A549 (cell line): ENCODE results near the gene PM20D2. TPM values are rescaled to one million over a fixed set of nuclear protein-coding genes. Genes with fewer than 3 reads are reported as not detected.

Source experiments
- ATAC-seq, 2 experiments: fragments of 200-7000 bp in 1 of 2; fragments of >200 bp in 1 of 2; cut with Nextera tagmentation in 1 of 2; cut with Tn5 transposase in 1 of 2; 3 replicates each; pipeline versions ENCODE4 v1.8.0 to v1.9.1; 2018 to 2020; ENCODE audit warnings: mild to moderate bottlenecking in 1 of 2, moderate library complexity in 1 of 2
- CTCF ChIA-PET: fragments of 300-600 bp; sonication (Branson Sonifier 250); formaldehyde crosslinking; extraction: SDS; loops from one replicate; lab custom pipeline; 2021; ENCODE audit warnings: antibody characterized with exemption, inconsistent platforms; lab: Yijun Ruan, JAX
- POLR2A ChIA-PET: fragments of 350-600 bp; formaldehyde crosslinking; extraction: SDS; loops from one replicate; lab custom pipeline; 2021; ENCODE audit warnings: antibody characterized with exemption, inconsistent platforms; lab: Yijun Ruan, JAX
- DNase-seq, 2 experiments: peaks; one replicate each; pipeline versions ENCODE4 v3.0.0 to v3.0.0-alpha.2; 2011 to 2016; ENCODE audit warnings: low read depth in 1 of 2, low spot score in 1 of 2
- FAIRE-seq: peaks from 2 replicates; lab custom pipeline; 2011; peaks lifted over from hg19 to GRCh38; lab: Jason Lieb, UNC
- H3K27ac ChIP-seq, 2 experiments: fragments of >200 bp; sonication (Bioruptor Twin); formaldehyde crosslinking; 3 replicates each; pipeline ENCODE4 v1.5.1; 2016 to 2017
- H3K4me1 ChIP-seq: fragments of >200 bp; sonication (Bioruptor Twin); formaldehyde crosslinking; 3 replicates; pipeline ENCODE4 v1.6.1; 2016
- H3K4me2 ChIP-seq: fragments of >200 bp; sonication (Bioruptor Twin); formaldehyde crosslinking; 3 replicates; pipeline ENCODE4 v1.6.1; 2016
- H3K4me3 ChIP-seq: fragments of >200 bp; sonication (Bioruptor Twin); formaldehyde crosslinking; 3 replicates; pipeline ENCODE4 v1.5.1; 2016
- H3K9me3 ChIP-seq: fragments of >200 bp; sonication (Bioruptor Twin); formaldehyde crosslinking; 3 replicates; pipeline ENCODE4 v1.6.1; 2016
- CBX8 ChIP-seq: fragments of 200-600 bp; sonication (generic); IDR thresholded peaks from 2 replicates; pipeline ENCODE4 v1.6.1; 2016
- CEBPB ChIP-seq, 2 experiments: fragments of >200 bp in 1 of 2; sonication (Bioruptor Twin) in 1 of 2; formaldehyde crosslinking in 1 of 2; IDR thresholded peaks; 2 replicates each; pipeline ENCODE4 v1.6.1; 2012 to 2016
- CTCF ChIP-seq: fragments of >200 bp; sonication (Bioruptor Twin); formaldehyde crosslinking; IDR thresholded peaks from 3 replicates; pipeline ENCODE4 v1.5.1; 2016
- EHF ChIP-seq: fragments of 250-450 bp; sonication (Bioruptor Pico); IDR thresholded peaks from 2 replicates; pipeline ENCODE4 v1.5.0; 2020; ENCODE audit warnings: mild to moderate bottlenecking
- EHMT2 ChIP-seq: fragments of 200-600 bp; sonication (generic); IDR thresholded peaks from 2 replicates; pipeline ENCODE4 v1.6.1; 2016; ENCODE audit warnings: antibody characterized with exemption, low read depth, mild to moderate bottlenecking, moderate library complexity
- FOSL2 ChIP-seq, 2 experiments: fragments of 450-650 bp in 1 of 2; fragments of >200 bp in 1 of 2; sonication (Bioruptor Twin) in 1 of 2; formaldehyde crosslinking; IDR thresholded peaks; 2 replicates each; pipeline versions ENCODE4 v1.5.0 to v1.6.1; 2016 to 2020; ENCODE audit warnings: mild to moderate bottlenecking in 1 of 2, moderate library complexity in 1 of 2
- HES2 ChIP-seq: fragments of >200 bp; sonication (Bioruptor Twin); formaldehyde crosslinking; IDR thresholded peaks from 2 replicates; pipeline ENCODE4 v1.6.1; 2016
- MAFK ChIP-seq: fragments of 450-650 bp; IDR thresholded peaks from 2 replicates; pipeline ENCODE4 v1.6.1; 2014; ENCODE audit not compliant: partially characterized antibody
- MAZ ChIP-seq: fragments of 150-350 bp; IDR thresholded peaks from 2 replicates; pipeline ENCODE4 v1.6.1; 2014; ENCODE audit warnings: antibody characterized with exemption, low read depth, low read length, borderline replicate concordance
- MYC ChIP-seq: IDR thresholded peaks from 2 replicates; pipeline ENCODE4 v1.6.1; 2012; ENCODE audit warnings: mild to moderate bottlenecking, inconsistent platforms, low read length, improper control_type of control experiment, borderline replicate concordance
- NFE2L2 ChIP-seq: fragments of 150-350 bp; conservative IDR thresholded peaks from 2 replicates; pipeline ENCODE4 v1.6.1; 2014; ENCODE audit warnings: low read length
- NR3C1 ChIP-seq: fragments of >200 bp; sonication (Bioruptor Twin); formaldehyde crosslinking; IDR thresholded peaks from 3 replicates; pipeline ENCODE4 v1.6.1; 2017
- POLR2A ChIP-seq: IDR thresholded peaks from 2 replicates; pipeline ENCODE4 v1.6.1; 2012; ENCODE audit warnings: mild to moderate bottlenecking, low read length
- POLR2AphosphoS2 ChIP-seq: conservative IDR thresholded peaks from 2 replicates; pipeline ENCODE4 v1.6.1; 2012; ENCODE audit warnings: low read length, improper control_type of control experiment, inconsistent platforms
- TFCP2L1 ChIP-seq: fragments of 250-450 bp; sonication (Bioruptor Pico); IDR thresholded peaks from 2 replicates; pipeline ENCODE4 v1.5.0; 2021; ENCODE audit warnings: mild to moderate bottlenecking
- TP53 ChIP-seq: fragments of 250-450 bp; sonication (Bioruptor Pico); IDR thresholded peaks from 2 replicates; pipeline ENCODE4 v1.5.0; 2021; ENCODE audit warnings: mild to moderate bottlenecking, moderate library complexity
- ZC3H11A ChIP-seq: fragments of 450-650 bp; IDR thresholded peaks from 2 replicates; pipeline ENCODE4 v1.6.1; 2014; ENCODE audit warnings: antibody characterized with exemption, mild to moderate bottlenecking
- ZFP36 ChIP-seq: fragments of 450-650 bp; IDR thresholded peaks from 2 replicates; pipeline ENCODE4 v1.6.1; 2014; ENCODE audit warnings: borderline replicate concordance; ENCODE audit not compliant: partially characterized antibody
- WGBS: methylation state at CpG from one replicate; pipeline ENCODE4 v1.1.6; 2017; ENCODE audit errors: missing lambda C conversion rate; 5-methylcytosine and 5-hydroxymethylcytosine counted together
- polyA plus RNA-seq, 4 experiments: library from polyadenylated mRNA; depleted of rRNA in 3 of 4; stranded (reverse); fragments of >200 nt; fragmentation: RNase III in 1 of 4; extraction: RNeasy Plus Mini Kit Qiagen cat#74134 plus additional on column Dnase treatment in 1 of 4; gene quantifications; 2 replicates in 3 of 4; 3 replicates in 1 of 4; pipeline ENCODE4 v1.2.3, GENCODE V29; 2011 to 2017
- TF ChIP-seq, protein P1 (sequence below): fragments of 250-450 bp; sonication (Bioruptor Pico); IDR thresholded peaks from 2 replicates; pipeline ENCODE4 v1.5.0; 2020; ENCODE audit warnings: low read depth, mild to moderate bottlenecking, moderate library complexity
- TF ChIP-seq, protein P2 (sequence below): fragments of 150-350 bp; IDR thresholded peaks from 2 replicates; pipeline ENCODE4 v1.6.1; 2014; ENCODE audit warnings: low read depth, mild to moderate bottlenecking, low read length
- TF ChIP-seq, protein P3 (sequence below): fragments of 450-650 bp; IDR thresholded peaks from 2 replicates; pipeline ENCODE4 v1.6.1; 2014; ENCODE audit warnings: antibody characterized with exemption

The PM20D2 gene
- polyA plus RNA-seq, 2 of the 4 experiments (the other 2 are of a cell fraction), result 14.7 to 25.4 TPM

DNA sequence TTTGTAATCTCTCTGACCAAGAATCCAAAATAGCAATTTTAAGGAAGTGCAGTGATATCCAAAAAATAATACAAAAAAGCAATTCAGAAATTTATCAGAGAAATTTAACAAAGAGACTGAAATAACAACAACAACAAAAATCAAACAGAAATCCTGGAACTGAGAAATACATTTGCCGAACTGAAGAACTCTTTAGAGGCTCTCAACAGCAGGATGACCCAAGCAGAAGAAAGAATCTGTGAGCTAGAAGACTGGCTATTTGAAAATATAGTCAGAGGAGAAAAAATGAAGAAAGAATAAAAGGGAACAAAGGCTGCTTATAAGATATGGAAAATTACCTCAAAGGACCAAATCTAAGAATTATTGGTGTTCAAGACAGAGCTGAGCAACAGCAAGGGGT lies 48.7 kb downstream of the PM20D2 start:
- Histone ChIP-seq H3K4me1 (no peaks in the 10 kb centered on the region), H3K9me3 (peaks cover 14% of the 10 kb centered on the region; the same call in 2 of the 3 replicates), H3K4me2 (no peak overlapping the region), H3K27ac (no peak overlapping the region), H3K4me3 (no peak overlapping the region)
- DNase-seq (no peak), ATAC-seq (no peak), FAIRE-seq (no peak)
- WGBS, result 41% methylated on average over 1 of the region's 1 CpG
- ChIA-PET CTCF (no interaction called here), POLR2A (no interaction called here)
- TF ChIP-seq TFCP2L1 (CRISPR knock-in tag) (no peak), POLR2AphosphoS2 (no peak), FOSL2 (IDR thresholded peaks at IDR 0.05) (no peak), FOSL2 (CRISPR knock-in tag; IDR thresholded peaks at IDR 0.05) (no peak), CEBPB (IDR thresholded peaks at IDR 0.05) (no peak)
- TF ChIP-seq, protein P1, sequence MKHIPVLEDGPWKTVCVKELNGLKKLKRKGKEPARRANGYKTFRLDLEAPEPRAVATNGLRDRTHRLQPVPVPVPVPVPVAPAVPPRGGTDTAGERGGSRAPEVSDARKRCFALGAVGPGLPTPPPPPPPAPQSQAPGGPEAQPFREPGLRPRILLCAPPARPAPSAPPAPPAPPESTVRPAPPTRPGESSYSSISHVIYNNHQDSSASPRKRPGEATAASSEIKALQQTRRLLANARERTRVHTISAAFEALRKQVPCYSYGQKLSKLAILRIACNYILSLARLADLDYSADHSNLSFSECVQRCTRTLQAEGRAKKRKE (CRISPR knock-in tag), result no peak
- TF ChIP-seq, protein P2, sequence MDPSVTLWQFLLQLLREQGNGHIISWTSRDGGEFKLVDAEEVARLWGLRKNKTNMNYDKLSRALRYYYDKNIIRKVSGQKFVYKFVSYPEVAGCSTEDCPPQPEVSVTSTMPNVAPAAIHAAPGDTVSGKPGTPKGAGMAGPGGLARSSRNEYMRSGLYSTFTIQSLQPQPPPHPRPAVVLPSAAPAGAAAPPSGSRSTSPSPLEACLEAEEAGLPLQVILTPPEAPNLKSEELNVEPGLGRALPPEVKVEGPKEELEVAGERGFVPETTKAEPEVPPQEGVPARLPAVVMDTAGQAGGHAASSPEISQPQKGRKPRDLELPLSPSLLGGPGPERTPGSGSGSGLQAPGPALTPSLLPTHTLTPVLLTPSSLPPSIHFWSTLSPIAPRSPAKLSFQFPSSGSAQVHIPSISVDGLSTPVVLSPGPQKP, result no peak

DNA sequence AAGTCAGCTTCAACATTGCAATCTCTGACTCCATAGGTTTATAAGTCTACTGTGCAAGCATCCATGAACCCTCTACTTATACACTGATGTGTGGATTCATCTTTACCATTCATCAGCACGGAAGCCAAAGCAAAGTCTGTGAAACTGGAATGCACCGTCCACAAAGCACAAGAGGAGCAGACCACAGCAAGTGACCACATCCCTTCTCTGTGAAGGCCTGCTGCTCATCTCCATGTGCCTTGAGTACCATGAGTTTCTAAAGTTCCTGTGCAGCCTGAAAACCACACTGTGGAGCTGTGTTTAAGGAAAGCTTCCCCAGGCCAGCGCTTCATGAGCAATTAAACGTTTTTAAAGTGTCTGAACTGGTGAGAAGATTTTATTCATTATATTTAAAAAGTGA lies 51.3 kb downstream of the PM20D2 start:
- no peak for FAIRE-seq
- Histone ChIP-seq H3K27ac (no peak overlapping the region), H3K9me3 (peaks cover 14% of the 10 kb centered on the region; the same call in 2 of the 3 replicates), H3K4me2 (no peak overlapping the region), H3K4me3 (no peak overlapping the region), H3K4me1 (no peaks in the 10 kb centered on the region)
- WGBS, result 20% methylated on average over 4 of the region's 4 CpGs
- ATAC-seq, result no peak
- ChIA-PET CTCF (no interaction called here), POLR2A (no interaction called here)
- TF ChIP-seq TP53 (CRISPR knock-in tag) (no peak), EHMT2 (no peak), MAFK (no peak), EHF (CRISPR knock-in tag) (no peak), POLR2A (no peak), NR3C1 (no peak), ZFP36 (no peak), MYC (no peak), MAZ (no peak), HES2 (no peak), CBX8 (no peak), ZC3H11A (no peak), NFE2L2 (no peak)
- DNase-seq, result no peak

- H3K9me3 ChIP-seq, result peaks cover 14% of the 10 kb centered on the region; the same call in 2 of the 3 replicates
- FAIRE-seq (no peak), ATAC-seq (no peak), DNase-seq (no peak)
- TF ChIP-seq CEBPB (IDR thresholded peaks at IDR 0.05) (no peak), POLR2AphosphoS2 (no peak), MAFK (no peak), CTCF (no peak), TFCP2L1 (CRISPR knock-in tag) (no peak)
- TF ChIP-seq, protein P3, sequence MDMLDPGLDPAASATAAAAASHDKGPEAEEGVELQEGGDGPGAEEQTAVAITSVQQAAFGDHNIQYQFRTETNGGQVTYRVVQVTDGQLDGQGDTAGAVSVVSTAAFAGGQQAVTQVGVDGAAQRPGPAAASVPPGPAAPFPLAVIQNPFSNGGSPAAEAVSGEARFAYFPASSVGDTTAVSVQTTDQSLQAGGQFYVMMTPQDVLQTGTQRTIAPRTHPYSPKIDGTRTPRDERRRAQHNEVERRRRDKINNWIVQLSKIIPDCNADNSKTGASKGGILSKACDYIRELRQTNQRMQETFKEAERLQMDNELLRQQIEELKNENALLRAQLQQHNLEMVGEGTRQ, result no peak
- H3K4me3 ChIP-seq, result no peak overlapping the region
- H3K4me2 ChIP-seq, result no peak overlapping the region
- H3K4me1 ChIP-seq, result no peaks in the 10 kb centered on the region
- no peak overlapping the region for H3K27ac ChIP-seq
- POLR2A ChIA-PET, result no interaction called here
- WGBS, result 85% methylated on average over 2 of the region's 7 CpGs
- CTCF ChIA-PET, result no interaction called here
These were observed 52.4 kb downstream of the PM20D2 start for GRCh38 chr6:89198235-89198634.
